ENCODE data around the gene ZNF680. TPM values are rescaled to one million over a fixed set of nuclear protein-coding genes. Genes with fewer than 3 reads are reported as not detected.

Gene ZNF680
- polyA plus RNA-seq, 1 donor = 9.5 TPM

Other genes starting within 250 kb of the ZNF680 start
- 8.1 TPM for gene ZNF736, start 249.1 kb downstream of the ZNF680 start, polyA plus RNA-seq (ENCODE audit: insufficient read length)
- 4.8 TPM for gene ZNF107, start 103.1 kb upstream of the ZNF680 start, polyA plus RNA-seq (ENCODE audit: insufficient read length)
- 11.5 TPM for gene ZNF138, start 231.4 kb upstream of the ZNF680 start, polyA plus RNA-seq (ENCODE audit: insufficient read length)